Activated T-helper 1 cell treated with anti-CD3 and anti-CD28 coated beads, Interleukin-2, amount 50 U/mL, for 16 hours (primary cell): ENCODE data around the gene LDHAL6B.

Experiments
- DNase-seq, 2 donors: peaks; one replicate each; pipeline ENCODE4 v3.0.0-alpha.2; 2020; ENCODE audit warnings: low read depth in 1 of 2, low spot score in 1 of 2

LDHAL6B gene

DNA sequence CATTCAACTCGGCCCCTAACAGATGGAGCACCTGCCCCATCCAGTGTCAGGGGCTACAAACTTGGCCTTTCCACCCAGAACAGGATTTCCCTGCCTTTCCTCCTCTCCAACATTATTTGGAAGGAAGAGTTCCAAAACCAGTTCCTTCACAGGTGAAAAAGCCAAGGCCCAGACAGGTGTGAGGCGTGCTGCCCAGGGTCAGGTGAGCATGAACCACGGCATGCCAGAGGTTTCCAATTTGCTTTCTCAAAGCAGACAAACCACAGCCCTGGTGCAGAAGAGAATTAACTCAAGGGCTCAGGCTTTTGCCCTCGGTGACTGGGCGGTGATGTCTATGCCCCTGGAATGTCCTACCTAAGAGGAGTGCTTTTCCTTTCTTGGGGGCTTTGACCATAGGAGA lies 43.2 kb downstream of the LDHAL6B start:
- no peak for DNase-seq

DNA sequence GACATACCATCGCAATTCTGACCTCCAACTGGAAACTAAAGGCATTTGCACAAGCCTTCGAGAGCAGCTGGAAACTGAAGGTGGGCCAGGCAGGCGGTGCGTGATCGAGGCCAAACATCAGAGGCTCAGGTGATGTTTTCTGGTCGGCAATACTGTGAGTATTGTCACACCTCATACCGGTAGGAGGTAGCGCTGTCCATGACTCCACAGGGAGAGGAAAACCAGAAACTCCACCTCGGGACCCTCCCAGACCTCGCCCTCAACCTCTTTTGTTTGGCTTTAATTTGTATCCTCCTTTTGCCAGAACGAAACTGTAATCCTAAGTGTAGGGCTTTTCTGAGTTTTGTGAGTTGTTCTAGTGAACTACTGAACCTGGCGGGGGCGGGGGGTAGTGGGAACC lies 43.6 kb downstream of the LDHAL6B start:
- no peak for DNase-seq

DNA sequence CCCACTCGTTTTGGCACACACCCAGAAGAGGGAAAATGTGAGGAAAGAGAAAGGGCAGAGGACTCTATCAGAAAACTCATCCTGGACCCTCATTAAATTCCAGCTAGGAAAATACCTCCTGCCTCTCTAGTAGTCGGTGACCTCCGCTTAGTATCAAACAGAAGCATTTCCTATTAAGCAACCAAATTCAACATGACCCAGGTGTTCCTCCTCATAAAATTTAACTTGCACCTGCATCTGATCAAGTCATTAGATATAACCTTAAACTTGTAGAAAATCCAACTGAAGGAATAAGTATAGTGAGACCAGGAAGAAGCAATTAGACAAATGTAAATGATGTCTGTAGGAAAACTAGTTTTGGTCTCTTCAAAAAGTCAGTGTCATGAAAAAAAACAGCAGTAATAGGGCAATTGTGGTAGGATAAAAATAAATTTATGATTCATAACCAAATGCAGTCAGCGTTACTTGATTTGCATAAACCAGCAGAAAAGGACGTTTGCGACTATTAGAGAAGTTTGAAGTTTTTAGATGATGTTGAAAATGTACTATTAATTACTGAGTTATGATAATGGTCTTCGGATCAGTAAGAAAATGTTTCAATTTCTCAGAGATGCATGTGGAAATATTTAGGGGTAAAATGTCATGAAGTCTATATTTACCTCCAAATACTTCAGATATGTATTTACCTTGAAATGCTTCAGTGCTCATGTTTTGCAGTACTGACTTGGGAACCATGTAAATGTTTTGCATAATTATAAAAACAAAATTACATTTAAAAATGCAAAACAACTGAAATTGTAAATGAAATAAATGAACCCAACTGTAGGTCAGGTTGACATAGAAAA lies 44.6 kb downstream of the LDHAL6B start:
- no peak for DNase-seq

DNA sequence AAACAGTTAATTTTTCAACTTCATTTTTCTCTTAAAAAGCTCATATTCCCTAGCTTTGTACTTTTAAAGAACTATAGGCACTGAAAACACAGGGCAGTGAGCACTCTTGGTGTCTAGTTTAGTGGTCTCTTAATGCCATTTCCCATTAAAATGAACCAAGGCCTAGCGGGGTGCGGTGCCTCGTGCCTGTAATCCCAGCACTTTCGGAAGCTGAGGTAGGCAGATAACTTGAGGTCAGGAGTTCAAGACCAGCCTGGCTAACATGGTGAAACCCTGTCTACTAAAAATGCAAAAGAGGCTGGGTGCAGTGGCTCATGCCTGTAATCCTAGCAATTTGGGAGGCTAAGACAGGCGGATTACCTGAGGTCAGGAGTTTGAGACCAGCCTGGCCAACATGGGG lies 45.5 kb downstream of the LDHAL6B start:
- no peak for DNase-seq

DNA sequence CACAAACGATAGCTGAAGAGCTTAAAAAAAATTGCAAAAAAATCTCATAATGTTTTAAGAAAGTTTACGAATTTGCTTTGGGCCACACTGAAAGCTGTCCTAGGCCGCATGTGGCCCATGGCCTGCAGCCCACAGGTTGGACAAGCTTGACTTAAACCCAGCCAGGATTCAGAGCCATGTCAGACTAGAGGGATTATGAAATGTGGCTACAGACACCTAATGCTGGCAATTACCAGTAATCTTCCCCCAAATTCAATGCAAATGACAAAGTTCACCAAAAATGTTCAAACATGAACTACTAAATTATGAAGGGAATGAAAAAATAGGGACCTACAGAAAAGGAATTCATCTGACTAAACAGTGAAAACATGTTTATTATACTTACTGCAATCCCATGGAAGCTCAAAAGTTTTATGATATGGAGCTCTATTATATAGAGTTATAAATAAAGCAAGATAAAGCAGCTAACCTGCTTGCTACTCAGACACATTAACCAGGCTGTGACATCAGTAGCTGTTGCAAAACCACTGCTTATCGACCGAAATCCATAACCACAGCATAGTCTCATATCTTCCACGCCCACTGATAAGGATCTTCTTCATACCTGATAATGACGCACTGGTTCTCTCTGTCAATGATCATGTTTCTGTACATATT lies 49.2 kb downstream of the LDHAL6B start:
- no peak for DNase-seq

DNA sequence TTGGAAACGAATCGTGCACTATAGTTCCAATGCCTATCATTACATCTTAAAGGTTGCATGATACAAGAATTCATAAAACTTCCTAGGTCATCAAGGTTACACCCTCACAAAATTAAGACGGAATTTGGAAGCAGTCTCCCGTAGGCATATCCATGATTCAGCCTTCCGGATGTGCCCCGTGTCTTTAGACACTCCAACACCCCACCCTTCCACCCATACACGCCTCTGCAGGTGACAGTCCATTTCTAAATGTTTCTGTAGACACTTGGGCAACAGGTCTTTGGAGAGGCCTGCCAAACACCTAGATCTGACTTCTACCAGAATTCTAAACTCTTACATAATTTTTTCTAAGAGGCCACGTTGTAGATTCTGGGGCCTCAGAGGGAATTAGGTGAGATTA lies 49.8 kb downstream of the LDHAL6B start:
- DNase-seq = no peak

DNA sequence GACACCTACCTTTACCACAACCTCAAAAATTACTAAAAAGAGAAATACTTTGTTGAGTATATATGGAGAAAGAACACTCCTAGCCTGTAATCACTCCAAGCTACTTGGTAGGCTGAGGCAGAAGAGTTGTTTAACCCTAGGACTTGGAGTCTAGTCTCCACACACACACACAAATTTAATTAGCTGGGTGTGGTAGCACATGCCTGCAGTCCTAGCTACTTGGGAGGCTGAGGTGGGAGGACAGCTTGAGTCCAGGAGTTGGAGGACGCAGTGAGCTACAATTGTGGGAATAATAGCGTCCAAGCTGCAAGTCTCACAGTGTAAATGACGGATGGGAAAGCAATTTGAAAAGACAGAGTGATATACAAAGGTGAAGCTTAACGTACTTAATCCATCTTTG lies 50.5 kb downstream of the LDHAL6B start:
- no peak for DNase-seq
